GM23338 (cell line): ENCODE measurements around the gene SHB. TPM values are rescaled to one million over a fixed set of nuclear protein-coding genes. Genes with fewer than 3 reads are reported as not detected.

Experiments
- ATAC-seq: fragments of 200-7000 bp; cut with Tn5 transposase; 3 replicates; pipeline ENCODE4 v1.9.1; 2020
- DNase-seq: peaks from one replicate; pipeline ENCODE4 v3.0.0-alpha.2; 2015; ENCODE audit warnings: low spot score
- H2AFZ ChIP-seq: fragments of 200-600 bp; sonication (generic); 2 replicates; pipeline ENCODE4 v1.8.0; 2016; ENCODE audit warnings: antibody characterized with exemption, mild to moderate bottlenecking, moderate library complexity
- H3F3A ChIP-seq: fragments of 200-600 bp; sonication (generic); replicated peaks from 2 replicates; pipeline ENCODE4 v1.8.0; 2017; ENCODE audit warnings: antibody characterized with exemption, mixed run types, low read depth
- H3K27ac ChIP-seq: fragments of 200-600 bp; sonication (generic); 2 replicates; pipeline ENCODE4 v1.6.1; 2016; ENCODE audit warnings: low read depth
- H3K27me3 ChIP-seq: fragments of 200-600 bp; sonication (generic); 2 replicates; pipeline ENCODE4 v1.8.0; 2016; ENCODE audit warnings: mild to moderate bottlenecking, mixed run types, moderate library complexity; ENCODE audit not compliant: insufficient read depth
- H3K36me3 ChIP-seq: fragments of 200-600 bp; sonication (generic); 2 replicates; pipeline ENCODE4 v1.8.0; 2016; ENCODE audit warnings: mild to moderate bottlenecking; ENCODE audit not compliant: insufficient read depth
- H3K4me1 ChIP-seq: fragments of 200-600 bp; sonication (generic); 2 replicates; pipeline ENCODE4 v1.8.0; 2016; ENCODE audit warnings: mild to moderate bottlenecking, moderate library complexity; ENCODE audit not compliant: insufficient read depth
- H3K4me2 ChIP-seq: fragments of 200-600 bp; sonication (generic); 2 replicates; pipeline ENCODE4 v1.7.1; 2017; ENCODE audit warnings: mixed run types
- H3K4me3 ChIP-seq: fragments of 200-600 bp; sonication (generic); 2 replicates; pipeline ENCODE4 v1.6.1; 2016; ENCODE audit warnings: mixed run types
- H3K79me2 ChIP-seq: fragments of 200-600 bp; sonication (generic); replicated peaks from 2 replicates; pipeline ENCODE4 v1.8.0; 2017; ENCODE audit warnings: mild to moderate bottlenecking; ENCODE audit not compliant: insufficient read depth
- H3K9me2 ChIP-seq: fragments of 200-600 bp; sonication (generic); 2 replicates; pipeline ENCODE4 v1.8.0; 2017; ENCODE audit not compliant: insufficient read depth
- H4K20me1 ChIP-seq: fragments of 200-600 bp; sonication (generic); replicated peaks from 2 replicates; pipeline ENCODE4 v1.8.0; 2017; ENCODE audit warnings: mild to moderate bottlenecking; ENCODE audit not compliant: insufficient read depth
- H3K27ac Mint-ChIP-seq: 2 replicates; pipeline ENCODE4 v1.8.0; 2020; ENCODE audit warnings: inconsistent platforms, mild to moderate bottlenecking, moderate library complexity, mixed read lengths
- H3K27me3 Mint-ChIP-seq: 3 replicates; pipeline ENCODE4 v1.8.0; 2022; ENCODE audit warnings: low read depth, mild to moderate bottlenecking, moderate library complexity, mixed read lengths, inconsistent platforms; ENCODE audit not compliant: insufficient read depth, poor library complexity
- H3K36me3 Mint-ChIP-seq: 3 replicates; pipeline ENCODE4 v1.8.0; 2021; ENCODE audit warnings: low read depth, mild to moderate bottlenecking, inconsistent platforms, moderate library complexity, mixed read lengths
- H3K4me1 Mint-ChIP-seq: 3 replicates; pipeline ENCODE4 v1.8.0; 2020; ENCODE audit warnings: mild to moderate bottlenecking, inconsistent platforms, mixed read lengths
- H3K4me3 Mint-ChIP-seq: 3 replicates; pipeline ENCODE4 v1.8.0; 2021; ENCODE audit warnings: moderate library complexity, mild to moderate bottlenecking, inconsistent platforms, mixed read lengths
- H3K9me3 Mint-ChIP-seq: 3 replicates; pipeline ENCODE4 v1.8.0; 2020; ENCODE audit warnings: moderate library complexity, mild to moderate bottlenecking, inconsistent platforms, mixed read lengths
- CREB1 ChIP-seq: fragments of 250-450 bp; sonication (Bioruptor Pico); IDR thresholded peaks from 2 replicates; pipeline ENCODE4 v1.5.0; 2020; ENCODE audit warnings: low read depth, mild to moderate bottlenecking, moderate library complexity
- EZH2 ChIP-seq: fragments of 200-600 bp; sonication (generic); IDR thresholded peaks from one replicate; pipeline ENCODE4 v1.8.0; 2017; ENCODE audit warnings: antibody characterized with exemption, mild to moderate bottlenecking, low read depth; ENCODE audit not compliant: unreplicated experiment
- JUNB ChIP-seq: IDR thresholded peaks from one replicate; pipeline ENCODE4 v1.6.1; 2016; ENCODE audit warnings: antibody characterized with exemption; ENCODE audit not compliant: unreplicated experiment
- NANOG ChIP-seq: IDR thresholded peaks from 2 replicates; pipeline ENCODE4 v1.6.1; 2016; ENCODE audit warnings: antibody characterized with exemption, borderline replicate concordance
- POLR2AphosphoS5 ChIP-seq: IDR thresholded peaks from 2 replicates; pipeline ENCODE4 v1.6.1; 2016; ENCODE audit warnings: antibody characterized with exemption, low read depth
- STAT1 ChIP-seq: IDR thresholded peaks from one replicate; pipeline ENCODE4 v1.6.1; 2016; ENCODE audit warnings: antibody characterized with exemption; ENCODE audit not compliant: unreplicated experiment
- ZNF114 ChIP-seq: fragments of 250-450 bp; sonication (Bioruptor Pico); IDR thresholded peaks from 2 replicates; pipeline ENCODE4 v1.5.0; 2020; ENCODE audit warnings: mild to moderate bottlenecking, moderate library complexity
- ZNF331 ChIP-seq: fragments of 250-450 bp; sonication (Bioruptor Pico); IDR thresholded peaks from 2 replicates; pipeline ENCODE4 v1.5.0; 2020; ENCODE audit warnings: low read depth, mild to moderate bottlenecking, moderate library complexity
- polyA plus RNA-seq: library from polyadenylated mRNA; unstranded; fragments of >200 nt; fragmentation: Nextera tagmentation; extraction: Ambion mirVana; gene quantifications from 2 replicates; pipeline ENCODE4 v1.2.1, GENCODE V29; 2016
- total RNA-seq: library from RNA; depleted of rRNA; stranded (reverse); fragments of >200 nt; shearing (Covaris generic); gene quantifications from 2 replicates; pipeline ENCODE4 v1.2.3, GENCODE V29; 2014
- TF ChIP-seq, protein P1 (sequence below): fragments of 250-450 bp; sonication (Bioruptor Pico); IDR thresholded peaks from 2 replicates; pipeline ENCODE4 v1.5.0; 2020; ENCODE audit warnings: mild to moderate bottlenecking, moderate library complexity
- TF ChIP-seq, protein P2 (sequence below), 2 experiments: fragments of 200-600 bp in 1 of 2; sonication (generic) in 1 of 2; conservative IDR thresholded peaks; 2 replicates each; pipeline versions ENCODE4 v1.5.1 to v1.6.1; 2016 to 2017; ENCODE audit warnings: antibody characterized with exemption in 2 of 2, low read depth in 2 of 2, mild to moderate bottlenecking in 2 of 2, moderate library complexity in 1 of 2
- TF ChIP-seq, protein P3 (sequence below): IDR thresholded peaks from one replicate; pipeline ENCODE4 v1.6.1; 2018; ENCODE audit warnings: antibody characterized with exemption; ENCODE audit not compliant: unreplicated experiment
- TF ChIP-seq, protein P4 (sequence below): IDR thresholded peaks from 2 replicates; pipeline ENCODE4 v1.6.1; 2016; ENCODE audit warnings: antibody characterized with exemption

Gene SHB
- total and polyA plus RNA-seq, 2 experiments from 2014 or later, result 1.5 to 14.0 TPM

DNA sequence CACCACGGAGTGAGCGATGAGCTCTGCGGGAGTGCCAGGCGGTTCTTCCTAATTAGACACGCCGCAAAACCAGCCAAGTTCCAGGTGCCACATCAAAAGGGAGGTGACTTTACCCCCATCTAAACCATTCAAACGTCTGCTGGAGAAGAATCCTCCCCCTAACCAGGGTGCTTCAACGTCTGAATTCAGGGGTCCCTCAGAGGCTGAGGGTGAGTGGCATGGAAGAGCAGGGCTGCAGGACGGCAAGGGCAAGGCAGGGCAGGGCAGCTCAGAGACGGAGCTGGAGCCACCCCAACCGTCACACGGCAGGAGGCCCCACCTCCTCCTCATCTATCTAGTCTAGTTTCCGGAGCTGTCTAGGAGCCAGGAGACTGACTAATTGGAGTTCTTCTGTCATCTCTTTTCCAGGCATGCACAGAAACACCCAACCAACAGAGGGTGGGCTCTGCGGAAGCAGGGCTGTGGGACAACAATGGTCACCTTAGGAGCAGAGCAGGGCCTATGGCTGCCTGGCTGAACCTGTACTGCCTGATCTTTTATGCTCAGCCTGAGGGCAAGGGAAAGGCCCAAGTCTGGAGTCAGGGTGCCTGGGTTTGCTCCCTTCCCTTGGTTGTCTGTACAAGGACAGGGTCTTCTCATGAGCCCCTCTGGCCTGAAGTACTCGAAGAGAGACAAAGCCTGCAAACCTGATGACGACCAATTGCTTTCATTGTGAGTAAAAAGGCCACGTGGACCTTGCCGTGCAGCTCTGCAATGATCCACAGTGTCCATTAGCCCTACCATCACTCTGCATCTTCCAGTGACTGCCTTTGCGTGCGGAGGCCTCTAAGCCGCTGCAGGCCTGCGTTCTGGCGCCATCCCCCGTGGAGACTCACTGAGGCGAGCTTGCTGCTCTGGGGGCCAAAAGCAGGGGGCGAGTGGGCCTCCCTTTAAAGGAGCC, 84.1 kb downstream of the SHB start (continued):
- TF ChIP-seq, protein P1, sequence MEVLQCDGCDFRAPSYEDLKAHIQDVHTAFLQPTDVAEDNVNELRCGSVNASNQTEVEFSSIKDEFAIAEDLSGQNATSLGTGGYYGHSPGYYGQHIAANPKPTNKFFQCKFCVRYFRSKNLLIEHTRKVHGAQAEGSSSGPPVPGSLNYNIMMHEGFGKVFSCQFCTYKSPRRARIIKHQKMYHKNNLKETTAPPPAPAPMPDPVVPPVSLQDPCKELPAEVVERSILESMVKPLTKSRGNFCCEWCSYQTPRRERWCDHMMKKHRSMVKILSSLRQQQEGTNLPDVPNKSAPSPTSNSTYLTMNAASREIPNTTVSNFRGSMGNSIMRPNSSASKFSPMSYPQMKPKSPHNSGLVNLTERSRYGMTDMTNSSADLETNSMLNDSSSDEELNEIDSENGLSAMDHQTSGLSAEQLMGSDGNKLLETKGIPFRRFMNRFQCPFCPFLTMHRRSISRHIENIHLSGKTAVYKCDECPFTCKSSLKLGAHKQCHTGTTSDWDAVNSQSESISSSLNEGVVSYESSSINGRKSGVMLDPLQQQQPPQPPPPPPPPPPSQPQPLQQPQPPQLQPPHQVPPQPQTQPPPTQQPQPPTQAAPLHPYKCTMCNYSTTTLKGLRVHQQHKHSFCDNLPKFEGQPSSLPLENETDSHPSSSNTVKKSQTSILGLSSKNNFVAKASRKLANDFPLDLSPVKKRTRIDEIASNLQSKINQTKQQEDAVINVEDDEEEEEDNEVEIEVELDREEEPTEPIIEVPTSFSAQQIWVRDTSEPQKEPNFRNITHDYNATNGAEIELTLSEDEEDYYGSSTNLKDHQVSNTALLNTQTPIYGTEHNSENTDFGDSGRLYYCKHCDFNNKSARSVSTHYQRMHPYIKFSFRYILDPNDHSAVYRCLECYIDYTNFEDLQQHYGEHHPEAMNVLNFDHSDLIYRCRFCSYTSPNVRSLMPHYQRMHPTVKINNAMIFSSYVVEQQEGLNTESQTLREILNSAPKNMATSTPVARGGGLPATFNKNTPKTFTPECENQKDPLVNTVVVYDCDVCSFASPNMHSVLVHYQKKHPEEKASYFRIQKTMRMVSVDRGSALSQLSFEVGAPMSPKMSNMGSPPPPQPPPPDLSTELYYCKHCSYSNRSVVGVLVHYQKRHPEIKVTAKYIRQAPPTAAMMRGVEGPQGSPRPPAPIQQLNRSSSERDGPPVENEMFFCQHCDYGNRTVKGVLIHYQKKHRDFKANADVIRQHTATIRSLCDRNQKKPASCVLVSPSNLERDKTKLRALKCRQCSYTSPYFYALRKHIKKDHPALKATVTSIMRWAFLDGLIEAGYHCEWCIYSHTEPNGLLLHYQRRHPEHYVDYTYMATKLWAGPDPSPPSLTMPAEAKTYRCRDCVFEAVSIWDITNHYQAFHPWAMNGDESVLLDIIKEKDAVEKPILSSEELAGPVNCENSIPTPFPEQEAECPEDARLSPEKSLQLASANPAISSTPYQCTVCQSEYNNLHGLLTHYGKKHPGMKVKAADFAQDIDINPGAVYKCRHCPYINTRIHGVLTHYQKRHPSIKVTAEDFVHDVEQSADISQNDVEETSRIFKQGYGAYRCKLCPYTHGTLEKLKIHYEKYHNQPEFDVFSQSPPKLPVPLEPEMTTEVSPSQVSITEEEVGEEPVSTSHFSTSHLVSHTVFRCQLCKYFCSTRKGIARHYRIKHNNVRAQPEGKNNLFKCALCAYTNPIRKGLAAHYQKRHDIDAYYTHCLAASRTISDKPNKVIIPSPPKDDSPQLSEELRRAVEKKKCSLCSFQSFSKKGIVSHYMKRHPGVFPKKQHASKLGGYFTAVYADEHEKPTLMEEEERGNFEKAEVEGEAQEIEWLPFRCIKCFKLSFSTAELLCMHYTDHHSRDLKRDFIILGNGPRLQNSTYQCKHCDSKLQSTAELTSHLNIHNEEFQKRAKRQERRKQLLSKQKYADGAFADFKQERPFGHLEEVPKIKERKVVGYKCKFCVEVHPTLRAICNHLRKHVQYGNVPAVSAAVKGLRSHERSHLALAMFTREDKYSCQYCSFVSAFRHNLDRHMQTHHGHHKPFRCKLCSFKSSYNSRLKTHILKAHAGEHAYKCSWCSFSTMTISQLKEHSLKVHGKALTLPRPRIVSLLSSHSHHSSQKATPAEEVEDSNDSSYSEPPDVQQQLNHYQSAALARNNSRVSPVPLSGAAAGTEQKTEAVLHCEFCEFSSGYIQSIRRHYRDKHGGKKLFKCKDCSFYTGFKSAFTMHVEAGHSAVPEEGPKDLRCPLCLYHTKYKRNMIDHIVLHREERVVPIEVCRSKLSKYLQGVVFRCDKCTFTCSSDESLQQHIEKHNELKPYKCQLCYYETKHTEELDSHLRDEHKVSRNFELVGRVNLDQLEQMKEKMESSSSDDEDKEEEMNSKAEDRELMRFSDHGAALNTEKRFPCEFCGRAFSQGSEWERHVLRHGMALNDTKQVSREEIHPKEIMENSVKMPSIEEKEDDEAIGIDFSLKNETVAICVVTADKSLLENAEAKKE, result no peak
- TF ChIP-seq NANOG, result no peak

DNA sequence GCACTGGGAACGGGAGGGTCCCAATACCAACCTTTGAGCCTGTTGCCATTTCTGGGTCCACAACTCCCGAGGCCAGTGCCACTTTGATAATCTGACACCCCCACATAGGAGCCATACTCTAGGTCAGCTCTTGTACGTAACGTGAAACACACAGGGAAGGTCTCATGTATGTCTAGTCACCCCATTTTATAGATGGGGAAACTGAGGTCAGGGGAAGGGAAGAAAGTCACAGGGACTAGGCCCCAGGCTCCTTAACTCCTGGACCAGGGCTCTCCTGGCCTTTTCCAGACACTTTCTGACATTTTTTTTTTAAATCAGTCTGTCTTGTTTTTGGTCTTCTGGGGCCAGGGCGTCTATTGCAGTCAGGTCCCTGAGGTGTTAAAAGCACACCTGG, 84.8 kb downstream of the SHB start:
- no peaks in the 10 kb centered on the region for H3K4me1 ChIP-seq
- H2AFZ ChIP-seq, result no peak overlapping the region
- ATAC-seq (no peak), DNase-seq (no peak)
- no peaks in the 10 kb centered on the region for H3F3A ChIP-seq
- Mint-ChIP-seq H3K9me3 (no peaks in the 10 kb centered on the region), H3K36me3 (peaks cover 4% of the 10 kb centered on the region; the same call in 2 of the 3 replicates), H3K27ac (no peak overlapping the region), H3K4me3 (no peak overlapping the region), H3K27me3 (no peaks in the 10 kb centered on the region), H3K4me1 (peaks cover 7% of the 10 kb centered on the region)
- H4K20me1 ChIP-seq, result no peaks in the 10 kb centered on the region
- no peaks in the 10 kb centered on the region for H3K79me2 ChIP-seq
- no peak overlapping the region for H3K4me2 ChIP-seq
- H3K36me3 ChIP-seq, result no peaks in the 10 kb centered on the region
- no peak overlapping the region for H3K27ac ChIP-seq
- no peak overlapping the region for H3K4me3 ChIP-seq
- H3K27me3 ChIP-seq, result no peaks in the 10 kb centered on the region
- no peaks in the 10 kb centered on the region for H3K9me2 ChIP-seq
- TF ChIP-seq, protein P2, sequence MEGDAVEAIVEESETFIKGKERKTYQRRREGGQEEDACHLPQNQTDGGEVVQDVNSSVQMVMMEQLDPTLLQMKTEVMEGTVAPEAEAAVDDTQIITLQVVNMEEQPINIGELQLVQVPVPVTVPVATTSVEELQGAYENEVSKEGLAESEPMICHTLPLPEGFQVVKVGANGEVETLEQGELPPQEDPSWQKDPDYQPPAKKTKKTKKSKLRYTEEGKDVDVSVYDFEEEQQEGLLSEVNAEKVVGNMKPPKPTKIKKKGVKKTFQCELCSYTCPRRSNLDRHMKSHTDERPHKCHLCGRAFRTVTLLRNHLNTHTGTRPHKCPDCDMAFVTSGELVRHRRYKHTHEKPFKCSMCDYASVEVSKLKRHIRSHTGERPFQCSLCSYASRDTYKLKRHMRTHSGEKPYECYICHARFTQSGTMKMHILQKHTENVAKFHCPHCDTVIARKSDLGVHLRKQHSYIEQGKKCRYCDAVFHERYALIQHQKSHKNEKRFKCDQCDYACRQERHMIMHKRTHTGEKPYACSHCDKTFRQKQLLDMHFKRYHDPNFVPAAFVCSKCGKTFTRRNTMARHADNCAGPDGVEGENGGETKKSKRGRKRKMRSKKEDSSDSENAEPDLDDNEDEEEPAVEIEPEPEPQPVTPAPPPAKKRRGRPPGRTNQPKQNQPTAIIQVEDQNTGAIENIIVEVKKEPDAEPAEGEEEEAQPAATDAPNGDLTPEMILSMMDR (conservative IDR thresholded peaks at IDR 0.05; ENCODE audit: low read depth in 2 of 2), result no peak
- no peak for TF ChIP-seq ZNF331 (CRISPR knock-in tag)
- no peak for TF ChIP-seq EZH2
- no peak for TF ChIP-seq ZNF114 (CRISPR knock-in tag)
- no peak for TF ChIP-seq POLR2AphosphoS5
- no peak for TF ChIP-seq CREB1 (CRISPR knock-in tag)
- TF ChIP-seq STAT1, result no peak
- TF ChIP-seq, protein P3, sequence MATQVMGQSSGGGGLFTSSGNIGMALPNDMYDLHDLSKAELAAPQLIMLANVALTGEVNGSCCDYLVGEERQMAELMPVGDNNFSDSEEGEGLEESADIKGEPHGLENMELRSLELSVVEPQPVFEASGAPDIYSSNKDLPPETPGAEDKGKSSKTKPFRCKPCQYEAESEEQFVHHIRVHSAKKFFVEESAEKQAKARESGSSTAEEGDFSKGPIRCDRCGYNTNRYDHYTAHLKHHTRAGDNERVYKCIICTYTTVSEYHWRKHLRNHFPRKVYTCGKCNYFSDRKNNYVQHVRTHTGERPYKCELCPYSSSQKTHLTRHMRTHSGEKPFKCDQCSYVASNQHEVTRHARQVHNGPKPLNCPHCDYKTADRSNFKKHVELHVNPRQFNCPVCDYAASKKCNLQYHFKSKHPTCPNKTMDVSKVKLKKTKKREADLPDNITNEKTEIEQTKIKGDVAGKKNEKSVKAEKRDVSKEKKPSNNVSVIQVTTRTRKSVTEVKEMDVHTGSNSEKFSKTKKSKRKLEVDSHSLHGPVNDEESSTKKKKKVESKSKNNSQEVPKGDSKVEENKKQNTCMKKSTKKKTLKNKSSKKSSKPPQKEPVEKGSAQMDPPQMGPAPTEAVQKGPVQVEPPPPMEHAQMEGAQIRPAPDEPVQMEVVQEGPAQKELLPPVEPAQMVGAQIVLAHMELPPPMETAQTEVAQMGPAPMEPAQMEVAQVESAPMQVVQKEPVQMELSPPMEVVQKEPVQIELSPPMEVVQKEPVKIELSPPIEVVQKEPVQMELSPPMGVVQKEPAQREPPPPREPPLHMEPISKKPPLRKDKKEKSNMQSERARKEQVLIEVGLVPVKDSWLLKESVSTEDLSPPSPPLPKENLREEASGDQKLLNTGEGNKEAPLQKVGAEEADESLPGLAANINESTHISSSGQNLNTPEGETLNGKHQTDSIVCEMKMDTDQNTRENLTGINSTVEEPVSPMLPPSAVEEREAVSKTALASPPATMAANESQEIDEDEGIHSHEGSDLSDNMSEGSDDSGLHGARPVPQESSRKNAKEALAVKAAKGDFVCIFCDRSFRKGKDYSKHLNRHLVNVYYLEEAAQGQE, result no peak
- TF ChIP-seq, protein P4, sequence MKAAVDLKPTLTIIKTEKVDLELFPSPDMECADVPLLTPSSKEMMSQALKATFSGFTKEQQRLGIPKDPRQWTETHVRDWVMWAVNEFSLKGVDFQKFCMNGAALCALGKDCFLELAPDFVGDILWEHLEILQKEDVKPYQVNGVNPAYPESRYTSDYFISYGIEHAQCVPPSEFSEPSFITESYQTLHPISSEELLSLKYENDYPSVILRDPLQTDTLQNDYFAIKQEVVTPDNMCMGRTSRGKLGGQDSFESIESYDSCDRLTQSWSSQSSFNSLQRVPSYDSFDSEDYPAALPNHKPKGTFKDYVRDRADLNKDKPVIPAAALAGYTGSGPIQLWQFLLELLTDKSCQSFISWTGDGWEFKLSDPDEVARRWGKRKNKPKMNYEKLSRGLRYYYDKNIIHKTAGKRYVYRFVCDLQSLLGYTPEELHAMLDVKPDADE, result no peak
- no peak for TF ChIP-seq JUNB
